ENCODE results near the gene MAP3K21. TPM values are rescaled to one million over a fixed set of nuclear protein-coding genes. Genes with fewer than 3 reads are reported as not detected.

The MAP3K21 gene
- total RNA-seq, 1 donor from 2014 or later = 2.4 TPM

GRCh38 chr1:233300326-233300725 lies 27.2 kb upstream of the MAP3K21 start:
- no peak for DNase-seq (ENCODE audit: low spot score)
- intact Hi-C loops (cut with micrococcal nuclease) = loop anchor here (5.0 to 10.0 kb wide), 2 partner anchors 94 to 767 kb away; no protein-coding TSS in a partner anchor
- H3K4me1 Mint-ChIP-seq (ENCODE audit: low read depth) = peaks cover 6% of the 10 kb centered on the region
- H3K9me3 Mint-ChIP-seq = no peaks in the 10 kb centered on the region
- H3K4me3 Mint-ChIP-seq (ENCODE audit: low read depth) = no peak overlapping the region
- H3K36me3 Mint-ChIP-seq (ENCODE audit: low read depth) = no peaks in the 10 kb centered on the region
- peaks cover 2% of the 10 kb centered on the region for H3K27me3 Mint-ChIP-seq (ENCODE audit: low read depth)
- no peak overlapping the region for H3K27ac Mint-ChIP-seq

GRCh38 chr1:233304489-233305102 lies 22.9 kb upstream of the MAP3K21 start:
- intact Hi-C loops (cut with micrococcal nuclease) = loop anchor here (2.0 to 10.0 kb wide), 3 partner anchors 90 to 763 kb away; no protein-coding TSS in a partner anchor
- DNase-seq (ENCODE audit: low spot score) = no peak
- Mint-ChIP-seq H3K27me3 (ENCODE audit: low read depth) (peaks cover 20% of the 10 kb centered on the region), H3K4me1 (ENCODE audit: low read depth) (peaks cover 2% of the 10 kb centered on the region), H3K9me3 (no peaks in the 10 kb centered on the region), H3K4me3 (ENCODE audit: low read depth) (no peak overlapping the region), H3K36me3 (ENCODE audit: low read depth) (no peaks in the 10 kb centered on the region), H3K27ac (no peak overlapping the region)

DNA sequence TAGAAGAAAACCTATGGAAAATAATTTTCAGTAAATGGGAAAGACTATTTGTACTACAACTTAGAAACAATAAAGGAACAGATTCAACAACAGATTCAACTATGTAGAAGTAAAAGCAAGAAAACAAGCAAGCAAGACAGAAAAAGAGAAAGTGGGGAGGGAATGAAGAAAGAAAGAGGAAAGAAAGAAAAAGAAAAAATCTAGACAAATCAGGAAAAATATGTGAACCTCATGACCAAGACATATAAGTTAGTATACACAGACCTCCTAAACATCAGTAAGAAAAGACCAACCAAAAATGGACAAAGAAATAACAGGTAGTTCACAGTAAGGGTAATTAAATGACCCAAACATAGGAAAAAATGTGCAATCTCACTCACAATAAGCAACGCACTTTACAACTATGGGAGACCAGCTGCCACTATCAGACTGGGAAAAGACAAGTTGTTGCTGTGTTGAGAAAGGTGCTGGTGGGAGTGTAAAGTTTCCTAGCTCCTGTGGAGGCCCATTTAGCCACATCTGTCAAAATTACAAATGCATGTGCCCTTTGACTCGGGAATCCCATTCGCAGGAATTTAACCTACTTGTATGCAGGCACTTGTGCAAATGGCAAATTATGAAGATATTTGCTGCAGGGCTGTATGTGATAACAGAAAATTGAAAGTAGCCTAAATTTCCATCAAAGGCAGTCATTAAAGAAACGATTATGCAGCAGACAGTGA lies 13.9 kb upstream of the MAP3K21 start:
- no peak overlapping the region for H3K27ac Mint-ChIP-seq
- H3K36me3 Mint-ChIP-seq (ENCODE audit: low read depth) = no peaks in the 10 kb centered on the region
- DNase-seq (ENCODE audit: low spot score) = no peak
- no peak overlapping the region for H3K4me3 Mint-ChIP-seq (ENCODE audit: low read depth)
- intact Hi-C loops (cut with micrococcal nuclease) = no loop called here
- peaks cover 55% of the 10 kb centered on the region for H3K27me3 Mint-ChIP-seq (ENCODE audit: low read depth)
- no peaks in the 10 kb centered on the region for H3K4me1 Mint-ChIP-seq (ENCODE audit: low read depth)
- H3K9me3 Mint-ChIP-seq = no peaks in the 10 kb centered on the region

- intact Hi-C loops (cut with micrococcal nuclease) = no loop called here
- no peaks in the 10 kb centered on the region for H3K9me3 Mint-ChIP-seq
- H3K27me3 Mint-ChIP-seq (ENCODE audit: low read depth) = peaks cover 62% of the 10 kb centered on the region
- no peaks in the 10 kb centered on the region for H3K36me3 Mint-ChIP-seq (ENCODE audit: low read depth)
- H3K4me3 Mint-ChIP-seq (ENCODE audit: low read depth) = no peak overlapping the region
- DNase-seq (ENCODE audit: low spot score) = no peak
- no peak overlapping the region for H3K27ac Mint-ChIP-seq
- H3K4me1 Mint-ChIP-seq (ENCODE audit: low read depth) = no peaks in the 10 kb centered on the region
Observed at GRCh38 chr1:233315718-233316301, 11.7 kb upstream of the MAP3K21 start.

- no peaks in the 10 kb centered on the region for H3K36me3 Mint-ChIP-seq (ENCODE audit: low read depth)
- H3K27ac Mint-ChIP-seq = no peak overlapping the region
- no peaks in the 10 kb centered on the region for H3K9me3 Mint-ChIP-seq
- H3K4me1 Mint-ChIP-seq (ENCODE audit: low read depth) = no peaks in the 10 kb centered on the region
- no peak for DNase-seq (ENCODE audit: low spot score)
- intact Hi-C loops (cut with micrococcal nuclease) = no loop called here
- peaks cover 59% of the 10 kb centered on the region for H3K27me3 Mint-ChIP-seq (ENCODE audit: low read depth)
- H3K4me3 Mint-ChIP-seq (ENCODE audit: low read depth) = no peak overlapping the region
Observed at GRCh38 chr1:233316473-233316872, 11.1 kb upstream of the MAP3K21 start.

DNA sequence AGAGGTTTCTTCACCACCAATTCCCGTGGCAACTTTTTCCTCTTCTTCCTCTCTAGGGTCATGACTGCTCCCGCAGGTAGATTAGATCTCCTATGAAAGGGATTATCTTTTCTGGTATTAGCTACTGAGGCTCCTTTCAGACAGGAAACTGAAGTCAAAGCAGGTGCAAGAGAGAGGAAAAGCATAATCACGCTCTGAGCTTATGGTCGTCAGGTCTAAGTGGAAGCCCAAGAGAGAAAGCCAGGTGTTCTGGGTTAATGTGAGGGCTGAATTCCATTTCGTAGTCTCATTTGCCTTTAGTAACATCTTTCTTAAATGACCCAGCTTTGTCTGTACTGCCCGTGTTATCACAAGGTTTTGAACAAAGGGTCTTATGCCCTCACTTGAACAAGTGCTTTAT lies 8.3 kb upstream of the MAP3K21 start:
- Mint-ChIP-seq H3K4me3 (ENCODE audit: low read depth) (no peak overlapping the region), H3K9me3 (no peaks in the 10 kb centered on the region), H3K27ac (no peak overlapping the region), H3K27me3 (ENCODE audit: low read depth) (peaks cover 56% of the 10 kb centered on the region), H3K36me3 (ENCODE audit: low read depth) (no peaks in the 10 kb centered on the region), H3K4me1 (ENCODE audit: low read depth) (no peaks in the 10 kb centered on the region)
- intact Hi-C loops (cut with micrococcal nuclease) = no loop called here
- DNase-seq (ENCODE audit: low spot score) = no peak

- intact Hi-C loops (cut with micrococcal nuclease) = no loop called here
- H3K27me3 Mint-ChIP-seq (ENCODE audit: low read depth) = peaks cover 56% of the 10 kb centered on the region
- no peak overlapping the region for H3K27ac Mint-ChIP-seq
- H3K4me1 Mint-ChIP-seq (ENCODE audit: low read depth) = no peaks in the 10 kb centered on the region
- no peak for DNase-seq (ENCODE audit: low spot score)
- no peak overlapping the region for H3K4me3 Mint-ChIP-seq (ENCODE audit: low read depth)
- no peaks in the 10 kb centered on the region for H3K9me3 Mint-ChIP-seq
- H3K36me3 Mint-ChIP-seq (ENCODE audit: low read depth) = no peaks in the 10 kb centered on the region
Observed at GRCh38 chr1:233320023-233320422, 7.5 kb upstream of the MAP3K21 start.

DNA sequence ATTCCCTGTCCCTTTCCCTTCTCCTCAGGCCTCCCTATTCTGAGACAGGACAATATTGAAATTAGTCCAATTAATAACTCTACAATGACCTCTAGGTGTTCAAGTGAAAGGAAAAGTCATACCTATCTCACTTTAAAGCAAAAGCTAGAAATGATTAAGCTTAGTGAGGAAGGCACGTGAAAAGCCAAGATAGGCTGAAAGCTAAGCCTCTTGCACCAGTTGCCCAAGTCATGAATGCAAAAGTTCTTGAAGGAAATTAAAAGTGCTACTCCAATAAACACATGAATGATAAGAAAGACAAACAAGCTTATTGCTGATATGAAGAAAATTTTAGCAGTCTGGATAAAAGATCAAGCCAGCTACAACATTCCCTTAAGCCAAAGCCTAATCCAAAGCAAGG lies 3.8 kb upstream of the MAP3K21 start:
- Mint-ChIP-seq H3K27me3 (ENCODE audit: low read depth) (peaks cover 42% of the 10 kb centered on the region), H3K27ac (no peak overlapping the region)
- intact Hi-C loops (cut with micrococcal nuclease) = no loop called here

DNA sequence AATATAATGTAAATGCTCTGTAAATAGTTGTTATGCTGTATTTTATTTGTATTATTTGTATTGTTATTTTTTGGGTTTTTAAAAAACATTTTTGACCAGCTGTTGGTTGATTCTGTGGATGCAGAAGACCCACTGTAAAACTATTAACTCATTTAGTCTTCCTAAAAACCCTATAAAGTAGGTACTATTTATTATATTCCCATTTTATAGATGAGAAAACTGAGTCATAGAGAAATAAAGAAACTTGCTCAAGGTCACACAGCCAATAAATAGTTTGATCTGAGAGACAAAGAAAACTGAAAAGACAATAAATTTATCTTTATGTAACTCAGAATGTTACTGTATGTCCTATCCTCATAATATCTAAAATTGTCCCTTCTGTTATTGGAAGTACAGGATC lies 1.2 kb upstream of the MAP3K21 start:
- H3K9me3 Mint-ChIP-seq = no peaks in the 10 kb centered on the region
- H3K27me3 Mint-ChIP-seq (ENCODE audit: low read depth) = peaks cover 48% of the 10 kb centered on the region
- H3K36me3 Mint-ChIP-seq (ENCODE audit: low read depth) = no peaks in the 10 kb centered on the region
- intact Hi-C loops (cut with micrococcal nuclease) = no loop called here
- peaks cover 6% of the 10 kb centered on the region for H3K4me1 Mint-ChIP-seq (ENCODE audit: low read depth)
- no peak for DNase-seq (ENCODE audit: low spot score)
- H3K4me3 Mint-ChIP-seq (ENCODE audit: low read depth) = no peak overlapping the region
- no peak overlapping the region for H3K27ac Mint-ChIP-seq

More for the DNA sequence above, 3.8 kb upstream of the MAP3K21 start:
- Mint-ChIP-seq H3K36me3 (ENCODE audit: low read depth) (no peaks in the 10 kb centered on the region), H3K4me1 (ENCODE audit: low read depth) (peaks cover 3% of the 10 kb centered on the region), H3K4me3 (ENCODE audit: low read depth) (no peak overlapping the region), H3K9me3 (no peaks in the 10 kb centered on the region)
- DNase-seq (ENCODE audit: low spot score) = no peak

DNA sequence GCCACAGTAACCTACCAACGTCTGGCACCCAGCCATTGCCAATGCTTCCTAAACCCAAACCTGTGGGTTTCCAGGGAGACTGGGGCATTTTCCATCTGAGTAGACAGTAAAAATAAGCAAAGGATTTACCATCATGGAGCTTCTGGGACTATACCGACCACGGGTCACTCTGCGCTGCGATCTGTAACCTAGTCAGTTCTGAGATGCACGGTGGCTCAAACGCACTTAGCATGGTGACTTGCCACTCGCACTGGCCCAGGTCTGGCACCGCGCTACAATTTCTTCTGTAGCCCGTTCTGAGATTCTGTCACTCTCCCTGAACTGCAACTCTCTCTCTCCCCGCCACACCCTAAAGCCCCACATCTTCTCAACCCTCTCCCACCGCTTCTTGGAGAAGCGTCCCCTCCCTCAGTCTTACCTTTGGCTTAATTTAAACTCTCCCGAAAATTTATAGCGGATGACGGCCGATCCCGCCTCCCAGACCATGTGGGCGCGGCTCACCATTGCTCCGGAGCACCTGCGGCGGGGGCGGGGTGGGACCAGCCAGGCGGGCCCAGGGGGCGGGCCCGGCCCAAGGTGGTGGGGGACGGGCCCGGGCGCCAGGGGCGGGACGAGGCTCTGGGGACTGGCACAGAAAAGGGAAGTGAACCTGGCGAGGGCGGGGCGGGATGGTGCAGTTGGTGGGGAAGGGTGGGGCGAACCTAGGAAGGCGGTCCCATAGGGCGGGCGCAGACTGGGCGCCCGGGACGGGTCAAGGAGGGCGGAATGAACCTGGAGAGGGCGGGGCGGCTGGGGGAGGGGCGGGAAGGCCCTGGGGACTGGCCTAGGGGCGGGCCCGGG lies 493 bp upstream of the MAP3K21 start:
- Mint-ChIP-seq H3K4me1 (ENCODE audit: low read depth) (peaks cover 6% of the 10 kb centered on the region), H3K27ac (no peak overlapping the region), H3K27me3 (ENCODE audit: low read depth) (peaks cover 50% of the 10 kb centered on the region), H3K36me3 (ENCODE audit: low read depth) (no peaks in the 10 kb centered on the region), H3K4me3 (ENCODE audit: low read depth) (peak overlapping the region; percentile 71), H3K9me3 (no peaks in the 10 kb centered on the region)
- DNase-seq (ENCODE audit: low spot score) = peak; percentile 70
- intact Hi-C loops (cut with micrococcal nuclease) = no loop called here

- no peaks in the 10 kb centered on the region for H3K9me3 Mint-ChIP-seq
Observed at GRCh38 chr1:233328142-233328921, 808 bp downstream of the MAP3K21 start.

More at GRCh38 chr1:233328142-233328921, 808 bp downstream of the MAP3K21 start:
- intact Hi-C loops (cut with micrococcal nuclease) = no loop called here
- no peaks in the 10 kb centered on the region for H3K36me3 Mint-ChIP-seq (ENCODE audit: low read depth)
- no peak for DNase-seq (ENCODE audit: low spot score)
- peaks cover 6% of the 10 kb centered on the region for H3K4me1 Mint-ChIP-seq (ENCODE audit: low read depth)
- peak overlapping the region; percentile 65 for H3K4me3 Mint-ChIP-seq (ENCODE audit: low read depth)
- peaks cover 43% of the 10 kb centered on the region for H3K27me3 Mint-ChIP-seq (ENCODE audit: low read depth)
- H3K27ac Mint-ChIP-seq = no peak overlapping the region
